SU-DHL-6 (cell line): Measurements from ENCODE around the gene ATG16L1.

Experiments
- H2AFZ ChIP-seq: fragments of 200-600 bp; sonication (generic); 2 replicates; pipeline ENCODE4 v1.6.1; 2014; ENCODE audit warnings: low read depth, mild to moderate bottlenecking, moderate library complexity, mixed read lengths, antibody characterized with exemption, low read length; ENCODE audit not compliant: severe bottlenecking
- H3F3A ChIP-seq: fragments of 200-600 bp; shearing (Covaris generic); 2 replicates; pipeline ENCODE4 v1.6.0; 2016; ENCODE audit warnings: antibody characterized with exemption, mild to moderate bottlenecking; ENCODE audit not compliant: insufficient read depth
- H3K27ac ChIP-seq: fragments of 200-600 bp; sonication (generic); 2 replicates; pipeline ENCODE4 v1.5.1; 2016; ENCODE audit warnings: low read depth, mild to moderate bottlenecking, low read length, moderate library complexity, mixed read lengths
- H3K27me3 ChIP-seq: fragments of 200-600 bp; sonication (generic), shearing (Covaris generic); 2 replicates; pipeline ENCODE4 v1.6.0; 2014; ENCODE audit warnings: mild to moderate bottlenecking, low read length
- H3K36me3 ChIP-seq: fragments of 200-600 bp; sonication (generic); 2 replicates; pipeline ENCODE4 v1.6.1; 2014; ENCODE audit warnings: mild to moderate bottlenecking, low read length, mixed read lengths
- H3K4me2 ChIP-seq: fragments of 300-600, 200-600 bp; shearing (Covaris generic), sonication (generic); 2 replicates; pipeline ENCODE4 v1.6.0; 2014; ENCODE audit warnings: low read length, low read depth, mild to moderate bottlenecking; ENCODE audit not compliant: poor library complexity, severe bottlenecking
- H3K4me3 ChIP-seq: fragments of 200-600 bp; sonication (generic); 2 replicates; pipeline ENCODE4 v1.5.1; 2014; ENCODE audit warnings: antibody characterized with exemption, low read length, mild to moderate bottlenecking, mixed read lengths; ENCODE audit not compliant: insufficient read depth, poor library complexity, severe bottlenecking
- H3K79me2 ChIP-seq: fragments of 200-600 bp; sonication (generic); 2 replicates; pipeline ENCODE4 v1.6.1; 2014; ENCODE audit warnings: mild to moderate bottlenecking, low read length, moderate library complexity; ENCODE audit not compliant: insufficient read depth
- H3K9ac ChIP-seq: fragments of 200-600 bp; sonication (generic); 2 replicates; pipeline ENCODE4 v1.7.0; 2014; ENCODE audit warnings: mild to moderate bottlenecking, low read length
- H3K9me2 ChIP-seq: fragments of 200-600 bp; sonication (generic); replicated peaks from 2 replicates; pipeline ENCODE4 v1.6.1; 2014; ENCODE audit warnings: low read length; ENCODE audit not compliant: insufficient read depth
- H3K9me3 ChIP-seq: fragments of 200-600 bp; sonication (generic); 2 replicates; pipeline ENCODE4 v1.6.1; 2014; ENCODE audit warnings: low read length, mixed read lengths; ENCODE audit not compliant: insufficient read depth
- H4K20me1 ChIP-seq: fragments of 200-600 bp; sonication (generic); 2 replicates; pipeline ENCODE4 v1.6.1; 2014; ENCODE audit warnings: low read depth, mild to moderate bottlenecking, antibody characterized with exemption, low read length, moderate library complexity, mixed read lengths
- EZH2phosphoT487 ChIP-seq: fragments of 200-600 bp; sonication (generic), shearing (Covaris generic); conservative IDR thresholded peaks from 2 replicates; pipeline ENCODE4 v1.6.1; 2018; ENCODE audit warnings: mild to moderate bottlenecking, antibody characterized with exemption, low read length, moderate library complexity, mixed read lengths
- TF ChIP-seq, protein P1 (sequence below): fragments of 200-600 bp; sonication (generic); IDR thresholded peaks from one replicate; pipeline ENCODE4 v1.5.1; 2017; ENCODE audit warnings: antibody characterized with exemption, mild to moderate bottlenecking, low read length, moderate library complexity; ENCODE audit not compliant: insufficient read depth, poor library complexity, severe bottlenecking

ATG16L1 gene

GRCh38 chr2:233317196-233317943, 65.9 kb downstream of the ATG16L1 start:
- H3K27ac ChIP-seq, result no peak overlapping the region
- H2AFZ ChIP-seq, result no peak overlapping the region
- no peaks in the 10 kb centered on the region for H3K79me2 ChIP-seq
- no peak overlapping the region for H3K4me2 ChIP-seq
- no peaks in the 10 kb centered on the region for H3K9me2 ChIP-seq
- no peaks in the 10 kb centered on the region for H3K9me3 ChIP-seq
- H3K27me3 ChIP-seq, result no peaks in the 10 kb centered on the region
- no peak for TF ChIP-seq EZH2phosphoT487
- TF ChIP-seq, protein P1, sequence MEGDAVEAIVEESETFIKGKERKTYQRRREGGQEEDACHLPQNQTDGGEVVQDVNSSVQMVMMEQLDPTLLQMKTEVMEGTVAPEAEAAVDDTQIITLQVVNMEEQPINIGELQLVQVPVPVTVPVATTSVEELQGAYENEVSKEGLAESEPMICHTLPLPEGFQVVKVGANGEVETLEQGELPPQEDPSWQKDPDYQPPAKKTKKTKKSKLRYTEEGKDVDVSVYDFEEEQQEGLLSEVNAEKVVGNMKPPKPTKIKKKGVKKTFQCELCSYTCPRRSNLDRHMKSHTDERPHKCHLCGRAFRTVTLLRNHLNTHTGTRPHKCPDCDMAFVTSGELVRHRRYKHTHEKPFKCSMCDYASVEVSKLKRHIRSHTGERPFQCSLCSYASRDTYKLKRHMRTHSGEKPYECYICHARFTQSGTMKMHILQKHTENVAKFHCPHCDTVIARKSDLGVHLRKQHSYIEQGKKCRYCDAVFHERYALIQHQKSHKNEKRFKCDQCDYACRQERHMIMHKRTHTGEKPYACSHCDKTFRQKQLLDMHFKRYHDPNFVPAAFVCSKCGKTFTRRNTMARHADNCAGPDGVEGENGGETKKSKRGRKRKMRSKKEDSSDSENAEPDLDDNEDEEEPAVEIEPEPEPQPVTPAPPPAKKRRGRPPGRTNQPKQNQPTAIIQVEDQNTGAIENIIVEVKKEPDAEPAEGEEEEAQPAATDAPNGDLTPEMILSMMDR, result no peak
- H3K36me3 ChIP-seq, result no peaks in the 10 kb centered on the region
- no peak overlapping the region for H3K4me3 ChIP-seq
- no peaks in the 10 kb centered on the region for H4K20me1 ChIP-seq
- H3K9ac ChIP-seq, result no peak overlapping the region
- no peaks in the 10 kb centered on the region for H3F3A ChIP-seq

GRCh38 chr2:233319256-233319655, 67.8 kb downstream of the ATG16L1 start:
- Histone ChIP-seq H2AFZ (no peak overlapping the region), H3K9ac (no peak overlapping the region), H3K9me2 (no peaks in the 10 kb centered on the region), H3K79me2 (no peaks in the 10 kb centered on the region), H4K20me1 (no peaks in the 10 kb centered on the region), H3F3A (no peaks in the 10 kb centered on the region), H3K27me3 (no peaks in the 10 kb centered on the region), H3K4me2 (no peak overlapping the region), H3K27ac (no peak overlapping the region), H3K9me3 (no peaks in the 10 kb centered on the region), H3K36me3 (no peaks in the 10 kb centered on the region), H3K4me3 (no peak overlapping the region)
- TF ChIP-seq, protein P1, result no peak
- TF ChIP-seq EZH2phosphoT487, result no peak

DNA sequence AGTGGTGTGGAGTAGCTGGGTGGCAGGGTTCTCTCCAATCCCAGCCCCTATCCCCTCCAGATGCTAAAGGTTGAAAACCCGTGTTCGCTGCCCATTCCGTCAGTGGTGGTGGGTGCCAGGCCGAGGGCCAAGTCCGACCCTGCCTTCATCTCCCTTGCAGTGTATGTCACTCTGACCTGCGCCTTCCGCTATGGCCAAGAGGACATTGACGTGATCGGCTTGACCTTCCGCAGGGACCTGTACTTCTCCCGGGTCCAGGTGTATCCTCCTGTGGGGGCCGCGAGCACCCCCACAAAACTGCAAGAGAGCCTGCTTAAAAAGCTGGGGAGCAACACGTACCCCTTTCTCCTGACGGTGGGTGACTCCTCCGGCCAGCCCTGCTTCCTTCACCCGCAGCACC, 69.0 kb downstream of the ATG16L1 start:
- no peaks in the 10 kb centered on the region for H3K9me3 ChIP-seq
- H3F3A ChIP-seq, result no peaks in the 10 kb centered on the region
- no peak overlapping the region for H3K4me3 ChIP-seq
- no peak for TF ChIP-seq EZH2phosphoT487
- TF ChIP-seq, protein P1, result no peak
- H3K9ac ChIP-seq, result no peak overlapping the region
- H3K36me3 ChIP-seq, result no peaks in the 10 kb centered on the region
- H2AFZ ChIP-seq, result no peak overlapping the region
- H3K79me2 ChIP-seq, result no peaks in the 10 kb centered on the region
- no peaks in the 10 kb centered on the region for H3K27me3 ChIP-seq
- no peak overlapping the region for H3K27ac ChIP-seq
- H3K4me2 ChIP-seq, result no peak overlapping the region
- H4K20me1 ChIP-seq, result no peaks in the 10 kb centered on the region
- H3K9me2 ChIP-seq, result no peaks in the 10 kb centered on the region
